Measurements from ENCODE around the gene MSRB2. TPM values are rescaled to one million over a fixed set of nuclear protein-coding genes. Genes with fewer than 3 reads are reported as not detected.
"Not testable (repeated sequence)": the region's sequence is repeated elsewhere in the genome, so short reads cannot be mapped to it uniquely, and the experiment has no call there.

The MSRB2 gene
- total and polyA plus RNA-seq, 5 donors = 112 to 137 (median 117) TPM

DNA sequence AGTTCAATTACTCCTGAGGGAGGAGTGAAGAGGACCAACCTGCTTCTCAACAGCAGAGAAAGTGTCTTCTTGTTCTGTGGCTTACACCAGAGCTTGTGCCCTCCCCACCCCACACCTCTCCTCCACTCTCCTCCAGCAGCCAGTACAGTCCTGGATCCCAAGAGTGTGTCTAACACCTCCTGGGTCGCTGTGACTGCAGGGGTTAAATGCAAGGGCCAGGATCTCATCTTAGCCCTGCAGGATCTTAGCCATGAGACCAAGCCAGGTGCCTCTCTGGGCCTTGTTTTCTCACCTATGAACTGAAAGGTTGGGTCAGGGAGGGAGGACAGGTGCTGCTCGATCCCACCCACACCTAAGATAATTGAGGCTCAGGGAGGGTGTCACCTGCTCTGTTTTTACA, 34.5 kb upstream of the MSRB2 start:
- H3K27ac ChIP-seq (ENCODE audit: low read length) = no peak overlapping the region
- H3K4me1 ChIP-seq (ENCODE audit: control insufficient read depth, insufficient read depth, low read length) = peaks cover 5% of the 10 kb centered on the region
- 58% methylated on average over 2 of the region's 2 CpGs for WGBS
- intact Hi-C loops (cut with DNase I) = no loop called here
- ATAC-seq (no peak), DNase-seq (no peak)
- no peaks in the 10 kb centered on the region for H3K9me3 ChIP-seq (ENCODE audit: control insufficient read depth, low read length)
- no peak overlapping the region for H3K4me3 ChIP-seq (ENCODE audit: low read length)
- H3K27me3 ChIP-seq (ENCODE audit: control insufficient read depth, insufficient read depth) = no peaks in the 10 kb centered on the region

- intact Hi-C loops (cut with DNase I) = no loop called here
- Histone ChIP-seq H3K4me1 (ENCODE audit: control insufficient read depth, insufficient read depth, low read length) (peaks cover 5% of the 10 kb centered on the region), H3K9me3 (ENCODE audit: control insufficient read depth, low read length) (no peaks in the 10 kb centered on the region), H3K27me3 (ENCODE audit: control insufficient read depth, insufficient read depth) (no peaks in the 10 kb centered on the region), H3K27ac (ENCODE audit: low read length) (no peak overlapping the region), H3K4me3 (ENCODE audit: low read length) (no peak overlapping the region)
- DNase-seq (peak in 2 of 3 donors; percentile 31 to 55), ATAC-seq (no peak)
- WGBS = 57% methylated on average over 20 of the region's 20 CpGs
Measured at GRCh38 chr10:23063045-23063972, 32.1 kb upstream of the MSRB2 start.

DNA sequence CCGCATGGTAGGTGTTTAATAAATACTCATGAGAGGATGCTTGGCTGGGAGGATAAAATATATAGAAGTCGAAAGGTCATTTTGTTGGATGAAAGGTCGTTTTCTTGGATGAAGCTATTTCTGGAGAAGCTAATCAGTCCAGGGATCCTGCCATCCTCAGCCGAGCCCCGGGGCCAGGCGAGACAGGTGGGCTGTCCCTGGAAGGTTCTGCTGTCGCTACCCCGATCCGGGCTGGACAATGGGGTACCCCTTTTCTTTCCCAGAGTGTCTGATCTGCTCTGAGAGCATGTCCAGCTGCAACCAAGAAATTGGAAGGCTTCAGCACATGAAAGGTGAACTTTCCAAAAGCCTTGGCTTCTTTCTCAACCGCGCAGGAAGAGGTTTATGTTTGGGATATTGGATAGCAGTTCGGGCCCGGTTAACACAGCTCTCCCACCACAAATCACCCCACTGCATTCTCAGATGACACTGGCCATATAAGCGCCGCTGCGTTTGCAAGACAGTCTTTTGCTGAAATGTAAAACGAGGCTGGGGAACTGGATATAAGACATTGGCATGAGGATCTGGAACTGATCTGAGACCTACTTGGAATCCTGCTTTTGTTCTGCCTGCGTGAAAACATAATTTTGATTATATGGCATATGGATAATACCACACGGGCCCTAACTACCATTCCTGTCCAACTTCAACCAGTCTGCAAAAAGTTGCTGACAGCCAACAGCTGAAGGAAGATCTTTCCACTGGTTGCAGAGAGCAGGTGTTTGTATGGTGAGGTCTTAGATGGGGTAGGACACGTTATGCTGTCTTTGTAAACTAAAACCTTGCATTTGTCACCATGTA, 31.2 kb upstream of the MSRB2 start:
- Histone ChIP-seq H3K9me3 (ENCODE audit: control insufficient read depth, low read length) (no peaks in the 10 kb centered on the region), H3K4me1 (ENCODE audit: control insufficient read depth, insufficient read depth, low read length) (peaks cover 5% of the 10 kb centered on the region), H3K4me3 (ENCODE audit: low read length) (no peak overlapping the region), H3K27me3 (ENCODE audit: control insufficient read depth, insufficient read depth) (no peaks in the 10 kb centered on the region), H3K27ac (ENCODE audit: low read length) (no peak overlapping the region)
- no peak for ATAC-seq
- WGBS = 87% methylated on average over 20 of the region's 20 CpGs
- intact Hi-C loops (cut with DNase I) = no loop called here
- DNase-seq = no peak

DNA sequence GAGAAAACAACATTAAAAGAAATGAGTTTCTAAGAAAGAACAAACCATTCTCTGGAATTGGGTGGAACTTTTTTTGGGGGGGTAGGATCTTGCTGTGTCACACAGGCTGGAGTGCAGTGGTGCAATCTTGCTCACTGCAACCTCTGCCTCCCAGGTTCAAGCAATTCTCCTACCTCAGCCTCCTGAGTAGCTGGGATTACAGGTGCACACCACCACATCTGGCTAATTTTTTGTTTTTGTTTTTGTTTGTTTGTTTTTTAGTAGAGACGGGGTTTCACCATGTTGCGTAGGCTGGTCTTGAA, 30.6 kb upstream of the MSRB2 start:
- WGBS = 95% methylated on average over 2 of the region's 2 CpGs
- H3K27ac ChIP-seq (ENCODE audit: low read length); H3K27me3 ChIP-seq (ENCODE audit: control insufficient read depth, insufficient read depth); ATAC-seq; H3K4me3 ChIP-seq (ENCODE audit: low read length); H3K9me3 ChIP-seq (ENCODE audit: control insufficient read depth, low read length); DNase-seq; H3K4me1 ChIP-seq (ENCODE audit: control insufficient read depth, insufficient read depth, low read length); intact Hi-C loops (cut with DNase I): not testable (repeated sequence)

- Histone ChIP-seq H3K27ac (ENCODE audit: low read length) (peak overlapping the region; percentile 79), H3K4me3 (ENCODE audit: low read length) (no peak overlapping the region), H3K27me3 (ENCODE audit: control insufficient read depth, insufficient read depth) (no peaks in the 10 kb centered on the region), H3K9me3 (ENCODE audit: control insufficient read depth, low read length) (no peaks in the 10 kb centered on the region), H3K4me1 (ENCODE audit: control insufficient read depth, insufficient read depth, low read length) (peaks cover 5% of the 10 kb centered on the region)
- 22% methylated on average over 11 of the region's 11 CpGs for WGBS
- DNase-seq = peak; percentile 84 to 90 (median 89)
- ATAC-seq = peak; percentile 95 to 96
- intact Hi-C loops (cut with DNase I) = no loop called here
Measured at GRCh38 chr10:23065181-23065948, 30.0 kb upstream of the MSRB2 start.

DNA sequence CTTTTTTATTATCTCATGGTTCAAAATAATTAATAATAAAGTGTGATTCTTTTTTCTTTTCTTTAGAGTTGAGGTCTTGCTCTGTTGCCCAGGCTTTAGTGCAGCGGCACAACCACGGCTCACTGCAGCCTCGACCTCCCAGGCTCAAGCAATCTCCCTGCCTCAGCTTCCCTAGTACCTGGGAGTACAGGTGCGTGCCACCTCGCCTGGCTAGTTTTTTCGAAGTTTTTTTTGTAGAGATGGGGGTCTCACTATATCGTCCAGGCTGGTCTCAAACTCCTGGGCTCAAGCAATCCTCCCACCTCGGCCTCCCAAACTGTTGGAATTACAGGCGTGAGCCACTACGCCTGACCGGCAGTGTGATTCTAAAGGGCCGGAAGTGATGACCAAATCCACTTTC, 28.0 kb upstream of the MSRB2 start:
- Histone ChIP-seq H3K9me3 (ENCODE audit: control insufficient read depth, low read length) (no peaks in the 10 kb centered on the region), H3K27ac (ENCODE audit: low read length) (no peak overlapping the region), H3K4me3 (ENCODE audit: low read length) (no peak overlapping the region), H3K27me3 (ENCODE audit: control insufficient read depth, insufficient read depth) (no peaks in the 10 kb centered on the region), H3K4me1 (ENCODE audit: control insufficient read depth, insufficient read depth, low read length) (peaks cover 5% of the 10 kb centered on the region)
- DNase-seq = no peak
- ATAC-seq = no peak
- intact Hi-C loops (cut with DNase I) = no loop called here
- WGBS = 92% methylated on average over 12 of the region's 12 CpGs

- Histone ChIP-seq H3K4me3 (ENCODE audit: low read length) (no peak overlapping the region), H3K27me3 (ENCODE audit: control insufficient read depth, insufficient read depth) (no peaks in the 10 kb centered on the region), H3K27ac (ENCODE audit: low read length) (no peak overlapping the region), H3K9me3 (ENCODE audit: control insufficient read depth, low read length) (no peaks in the 10 kb centered on the region), H3K4me1 (ENCODE audit: control insufficient read depth, insufficient read depth, low read length) (peaks cover 5% of the 10 kb centered on the region)
- peak; percentile 80 to 93 (median 84) for DNase-seq
- peak; percentile 73 to 82 for ATAC-seq
- intact Hi-C loops (cut with DNase I) = no loop called here
- WGBS = 55% methylated on average over 16 of the region's 16 CpGs
Measured at GRCh38 chr10:23067939-23068775, 27.2 kb upstream of the MSRB2 start.

DNA sequence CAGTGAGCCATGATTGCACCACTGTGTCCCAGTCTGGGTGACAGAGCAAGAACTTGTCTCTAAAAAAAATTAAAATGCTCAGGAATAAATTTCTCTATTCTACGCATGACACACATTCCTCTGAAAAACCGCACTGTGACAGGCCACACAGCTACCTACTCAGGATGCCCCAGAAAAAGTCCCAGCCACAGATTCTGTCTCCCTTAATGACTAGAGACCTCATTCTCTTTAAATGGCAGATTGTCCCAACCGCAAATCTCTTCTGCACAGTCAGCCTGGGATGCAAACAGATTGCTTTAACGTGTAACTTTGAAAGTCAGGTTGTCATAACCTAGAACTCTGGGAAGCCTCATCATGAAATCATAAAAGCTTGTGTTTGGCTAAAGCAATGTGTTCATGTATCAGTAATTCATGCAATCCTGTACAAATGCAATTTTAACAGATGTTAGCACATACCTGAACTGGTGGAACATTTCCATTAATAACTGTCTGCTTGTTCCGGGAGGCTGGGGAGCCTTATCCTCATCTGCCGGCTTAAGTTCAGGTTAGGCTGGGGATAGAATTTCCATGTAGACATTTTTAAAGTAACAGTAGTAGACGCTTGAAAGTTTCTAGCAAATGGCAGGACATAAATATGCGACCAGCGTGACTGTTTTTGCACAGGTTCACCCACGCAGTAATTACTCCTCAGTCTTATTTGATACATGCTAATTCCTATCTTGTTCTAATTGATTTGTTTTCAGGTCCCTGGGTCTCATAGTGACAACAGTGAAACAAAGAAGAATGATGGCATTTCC, 26.2 kb upstream of the MSRB2 start:
- no peaks in the 10 kb centered on the region for H3K9me3 ChIP-seq (ENCODE audit: control insufficient read depth, low read length)
- no peak for DNase-seq
- no peak overlapping the region for H3K27ac ChIP-seq (ENCODE audit: low read length)
- intact Hi-C loops (cut with DNase I) = no loop called here
- no peak for ATAC-seq
- 85% methylated on average over 10 of the region's 10 CpGs for WGBS
- H3K27me3 ChIP-seq (ENCODE audit: control insufficient read depth, insufficient read depth) = no peaks in the 10 kb centered on the region
- peaks cover 5% of the 10 kb centered on the region for H3K4me1 ChIP-seq (ENCODE audit: control insufficient read depth, insufficient read depth, low read length)
- no peak overlapping the region for H3K4me3 ChIP-seq (ENCODE audit: low read length)

DNA sequence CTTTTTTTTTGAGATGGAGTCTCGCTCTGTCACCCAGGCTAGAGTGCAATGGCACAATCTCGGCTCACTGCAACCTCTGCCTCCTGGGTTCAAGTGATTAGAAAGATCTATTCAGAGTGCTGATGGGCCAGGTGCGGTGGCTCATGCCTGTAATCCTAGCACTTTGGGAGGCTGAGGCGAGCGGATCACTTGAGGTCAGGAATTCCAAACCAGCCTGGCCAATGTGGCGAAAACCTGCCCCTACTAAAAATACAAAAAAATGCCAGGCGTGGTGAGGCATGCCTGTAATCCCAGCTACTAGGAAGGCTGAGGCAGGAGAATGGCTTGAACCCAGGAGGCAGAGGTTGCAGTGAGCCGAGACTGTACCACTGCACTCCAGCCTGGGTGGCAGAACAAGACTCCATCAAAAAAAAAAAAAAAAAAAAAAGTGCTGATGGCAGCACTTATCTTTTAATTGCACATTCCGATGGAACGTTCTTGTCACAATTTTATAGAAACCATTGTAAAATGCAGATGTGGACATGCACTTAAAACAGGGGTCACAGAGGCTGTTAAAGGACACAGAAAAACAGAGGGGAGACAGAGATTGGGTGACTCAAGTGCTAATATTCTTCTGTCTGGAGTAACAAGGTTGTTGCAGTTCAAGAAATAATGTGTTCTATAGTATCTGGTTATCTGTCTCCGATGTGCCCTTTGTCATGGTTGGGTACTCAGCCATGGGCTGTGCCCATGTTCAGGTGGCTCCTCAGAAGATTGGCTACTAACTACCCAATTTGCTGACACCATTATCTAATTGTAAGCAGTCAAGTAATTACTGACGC, 25.1 kb upstream of the MSRB2 start:
- H3K9me3 ChIP-seq (ENCODE audit: control insufficient read depth, low read length); DNase-seq; H3K4me1 ChIP-seq (ENCODE audit: control insufficient read depth, insufficient read depth, low read length); ATAC-seq; H3K4me3 ChIP-seq (ENCODE audit: low read length); H3K27me3 ChIP-seq (ENCODE audit: control insufficient read depth, insufficient read depth); H3K27ac ChIP-seq (ENCODE audit: low read length): not testable (repeated sequence)
- 85% methylated on average over 12 of the region's 12 CpGs for WGBS
- intact Hi-C loops (cut with DNase I) = loop anchor here in 1 of 4 donors (5.0 to 10.0 kb wide), 2 partner anchors 1068 to 1576 kb away; partner anchors contain the start of gene DNAJC1

All from right cardiac atrium (tissue), 5 donors.